ENCODE results near the gene KCNG1. TPM values are rescaled to one million over a fixed set of nuclear protein-coding genes. Genes with fewer than 3 reads are reported as not detected.

Gene KCNG1
- total and polyA plus RNA-seq, 2 of the 13 experiments (the other 11 are each of a cell fraction or from before 2014, with no cell fraction given) = not detected

GRCh38 chr20:50958615-50959542, 64.0 kb downstream of the KCNG1 start, which contains the start of gene MOCS3 (continued):
- TF ChIP-seq SP5 (CRISPR knock-in tag; IDR thresholded peaks at IDR 0.05; ENCODE audit: borderline replicate concordance, low read depth) (no peak), SCMH1 (CRISPR knock-in tag; IDR thresholded peaks at IDR 0.05; ENCODE audit: borderline replicate concordance) (no peak), ZSCAN12 (CRISPR knock-in tag; IDR thresholded peaks at IDR 0.05) (peak; percentile 90; the same call in 1 of the 2 replicates), ESRRA (CRISPR knock-in tag; IDR thresholded peaks at IDR 0.05; ENCODE audit: low read depth) (no peak), ZNF337 (CRISPR knock-in tag; IDR thresholded peaks at IDR 0.05; ENCODE audit: borderline replicate concordance, low read depth) (no peak), AHR (CRISPR knock-in tag; IDR thresholded peaks at IDR 0.05) (no peak), ZNF414 (CRISPR knock-in tag; IDR thresholded peaks at IDR 0.05) (no peak; the same call in 1 of the 2 replicates), ZNF720 (CRISPR knock-in tag; IDR thresholded peaks at IDR 0.05) (no peak; the same call in 1 of the 2 replicates), HBP1 (CRISPR knock-in tag; IDR thresholded peaks at IDR 0.05; ENCODE audit: low read depth) (peak; percentile 47), ZNF576 (CRISPR knock-in tag; IDR thresholded peaks at IDR 0.05) (0 out of 2 replicates have a peak, but pooled peaks have one; percentile 88), SKI (IDR thresholded peaks at IDR 0.05; ENCODE audit: partially characterized antibody) (no peak), FOXC1 (CRISPR knock-in tag; IDR thresholded peaks at IDR 0.05; ENCODE audit: borderline replicate concordance) (no peak; the same call in 1 of the 2 replicates), HOMEZ (CRISPR knock-in tag; IDR thresholded peaks at IDR 0.05; ENCODE audit: low read depth) (no peak), ZNF772 (CRISPR knock-in tag; IDR thresholded peaks at IDR 0.05) (no peak; the same call in 1 of the 2 replicates), PHF5A (CRISPR knock-in tag; IDR thresholded peaks at IDR 0.05; ENCODE audit: low read depth, unreplicated experiment) (no peak), ZNF644 (CRISPR knock-in tag; IDR thresholded peaks at IDR 0.05; ENCODE audit: low read depth) (no peak), ZNF282 (IDR thresholded peaks at IDR 0.05; ENCODE audit: partially characterized antibody) (no peak), ZNF24 (IDR thresholded peaks at IDR 0.05) (peak; percentile 80; the same call in 1 of the 2 replicates), ZNF558 (CRISPR knock-in tag; IDR thresholded peaks at IDR 0.05; ENCODE audit: borderline replicate concordance) (no peak; the same call in 1 of the 2 replicates), ZSCAN22 (CRISPR knock-in tag; IDR thresholded peaks at IDR 0.05) (peak; percentile 31; the same call in 1 of the 2 replicates), ZNF766 (CRISPR knock-in tag; IDR thresholded peaks at IDR 0.05; ENCODE audit: borderline replicate concordance) (no peak), ZFP91 (CRISPR knock-in tag; IDR thresholded peaks at IDR 0.05; ENCODE audit: borderline replicate concordance) (peak; percentile 55; the same call in 1 of the 2 replicates), ZNF430 (CRISPR knock-in tag; IDR thresholded peaks at IDR 0.05) (no peak; the same call in 1 of the 2 replicates)
